KOPT-K1 (cell line): Measurements from ENCODE around the gene LGALS4.
"Not testable (repeated sequence)": the region's sequence is repeated elsewhere in the genome, so short reads cannot be mapped to it uniquely, and the experiment has no call there.

Experiments
- H3K27ac ChIP-seq: fragments of 200-600 bp; sonication (generic); 2 replicates; pipeline ENCODE4 v1.5.1; 2016; ENCODE audit warnings: antibody characterized with exemption, mild to moderate bottlenecking, low read depth, low read length; ENCODE audit not compliant: poor library complexity, severe bottlenecking
- H3K36me3 ChIP-seq: fragments of 200-600 bp; sonication (generic); 2 replicates; pipeline ENCODE4 v1.5.1; 2017; ENCODE audit warnings: antibody characterized with exemption, mild to moderate bottlenecking, low read length, moderate library complexity; ENCODE audit not compliant: insufficient read depth
- H3K9me3 ChIP-seq: fragments of 200-600 bp; sonication (generic); 2 replicates; pipeline ENCODE4 v1.5.1; 2017; ENCODE audit warnings: antibody characterized with exemption, low read length, mild to moderate bottlenecking; ENCODE audit not compliant: insufficient read depth, poor library complexity, severe bottlenecking

Gene LGALS4

GRCh38 chr19:38799104-38799503 lies 13.6 kb downstream of the LGALS4 start:
- H3K27ac ChIP-seq: no peak overlapping the region
- no peaks in the 10 kb centered on the region for H3K36me3 ChIP-seq
- no peaks in the 10 kb centered on the region for H3K9me3 ChIP-seq

GRCh38 chr19:38797781-38798180 lies 15.0 kb downstream of the LGALS4 start:
- not testable (repeated sequence) for H3K27ac ChIP-seq, H3K9me3 ChIP-seq, H3K36me3 ChIP-seq

- Histone ChIP-seq H3K9me3 (no peaks in the 10 kb centered on the region), H3K27ac (no peak overlapping the region), H3K36me3 (no peaks in the 10 kb centered on the region)
Measured at GRCh38 chr19:38796154-38796553, 16.6 kb downstream of the LGALS4 start.

GRCh38 chr19:38795549-38795948 lies 17.2 kb downstream of the LGALS4 start:
- no peak overlapping the region for H3K27ac ChIP-seq
- no peaks in the 10 kb centered on the region for H3K36me3 ChIP-seq
- H3K9me3 ChIP-seq: no peaks in the 10 kb centered on the region

- no peaks in the 10 kb centered on the region for H3K36me3 ChIP-seq
- H3K27ac ChIP-seq: no peak overlapping the region
- no peaks in the 10 kb centered on the region for H3K9me3 ChIP-seq
Measured at GRCh38 chr19:38793671-38794070, 19.1 kb downstream of the LGALS4 start.

- no peaks in the 10 kb centered on the region for H3K9me3 ChIP-seq
- H3K36me3 ChIP-seq: no peaks in the 10 kb centered on the region
- H3K27ac ChIP-seq: no peak overlapping the region
Measured at GRCh38 chr19:38793177-38793576, 19.6 kb downstream of the LGALS4 start.

- no peaks in the 10 kb centered on the region for H3K36me3 ChIP-seq
- H3K27ac ChIP-seq: no peak overlapping the region
- H3K9me3 ChIP-seq: no peaks in the 10 kb centered on the region
Measured at GRCh38 chr19:38792250-38793111, 20.3 kb downstream of the LGALS4 start.

- H3K9me3 ChIP-seq, H3K36me3 ChIP-seq, H3K27ac ChIP-seq: not testable (repeated sequence)
Measured at GRCh38 chr19:38791451-38792064, 21.2 kb downstream of the LGALS4 start.

GRCh38 chr19:38790507-38791403 lies 22.0 kb downstream of the LGALS4 start:
- not testable (repeated sequence) for H3K27ac ChIP-seq, H3K9me3 ChIP-seq, H3K36me3 ChIP-seq

GRCh38 chr19:38788478-38789243 lies 24.1 kb downstream of the LGALS4 start, which contains the start of gene LGALS7B:
Gene LGALS7B (plus strand): TSS chr19:38789200. CDS start chr19:38789227, 27 bp downstream.
- Histone ChIP-seq H3K27ac (no peak within 1 kb of the TSS), H3K9me3 (no peaks in the 10 kb centered on the region), H3K36me3 (no peaks in the 10 kb centered on the region)

- Histone ChIP-seq H3K27ac (no peak overlapping the region), H3K36me3 (no peaks in the 10 kb centered on the region), H3K9me3 (no peaks in the 10 kb centered on the region)
Measured at GRCh38 chr19:38786572-38787265, 26.0 kb downstream of the LGALS4 start.

- H3K27ac ChIP-seq, H3K9me3 ChIP-seq, H3K36me3 ChIP-seq: not testable (repeated sequence)
Measured at GRCh38 chr19:38786061-38786460, 26.7 kb downstream of the LGALS4 start.

- H3K9me3 ChIP-seq: no peaks in the 10 kb centered on the region
Measured at GRCh38 chr19:38785187-38785699, 27.5 kb downstream of the LGALS4 start.

GRCh38 chr19:38784224-38784623 lies 28.5 kb downstream of the LGALS4 start:
- H3K27ac ChIP-seq: no peak overlapping the region
- no peaks in the 10 kb centered on the region for H3K9me3 ChIP-seq
- H3K36me3 ChIP-seq: no peaks in the 10 kb centered on the region

More at GRCh38 chr19:38785187-38785699, 27.5 kb downstream of the LGALS4 start:
- Histone ChIP-seq H3K36me3 (no peaks in the 10 kb centered on the region), H3K27ac (no peak overlapping the region)
